Gastrocnemius medialis (tissue), 4 donors: Measurements from ENCODE around the gene CD79B.
A peak's percentile ranks its signal among the peaks of the same experiment; 100 is the strongest.

Experiments
- CTCF ChIP-seq, 5 experiments: fragments of 450-650 bp in 3 of 5; fragments of 200-600 bp in 2 of 5; sonication (generic) in 2 of 5; IDR thresholded peaks in 4 of 5; conservative IDR thresholded peaks in 1 of 5; 1 replicate in 4 of 5; 2 replicates in 1 of 5; pipeline ENCODE4 v1.5.1; 2016 to 2019; ENCODE audit warnings: antibody characterized with exemption in 5 of 5, mild to moderate bottlenecking in 3 of 5, moderate library complexity in 3 of 5
- POLR2A ChIP-seq, 2 donors: fragments of 450-650 bp; IDR thresholded peaks; one replicate each; pipeline ENCODE4 v1.6.1; 2017; ENCODE audit warnings: antibody characterized with exemption in 2 of 2, mild to moderate bottlenecking in 2 of 2, moderate library complexity in 2 of 2

GRCh38 chr17:63974594-63975192 lies 42.6 kb upstream of the CD79B start:
- TF ChIP-seq CTCF (IDR thresholded peaks at IDR 0.05 in 4 of 5, conservative IDR thresholded peaks at IDR 0.05 in 1 of 5) (no peak), POLR2A (IDR thresholded peaks at IDR 0.05) (peak; percentile 47 to 55)
